ENCODE measurements around the gene MTX2.

Gene MTX2

GRCh38 chr2:176380341-176380740 is 111.1 kb downstream of the MTX2 start:
- no peak for TF ChIP-seq CTCF (IDR thresholded peaks at IDR 0.05; ENCODE audit: borderline replicate concordance, control extremely low read depth, extremely low read depth, insufficient read depth, missing control alignments)
- in situ Hi-C loops (cut with MboI; ENCODE audit: low sequenced_read_pairs, unreplicated experiment) = no loop called here
- no peak for DNase-seq (ENCODE audit: low spot score)

- in situ Hi-C loops (cut with MboI; ENCODE audit: low sequenced_read_pairs, unreplicated experiment) = no loop called here
- DNase-seq (ENCODE audit: low spot score) = no peak
- TF ChIP-seq CTCF (IDR thresholded peaks at IDR 0.05; ENCODE audit: borderline replicate concordance, control extremely low read depth, extremely low read depth, insufficient read depth, missing control alignments) = no peak
Observed at GRCh38 chr2:176383100-176383499, 113.9 kb downstream of the MTX2 start.

GRCh38 chr2:176383836-176384442 is 114.7 kb downstream of the MTX2 start:
- in situ Hi-C loops (cut with MboI; ENCODE audit: low sequenced_read_pairs, unreplicated experiment) = no loop called here
- no peak for DNase-seq (ENCODE audit: low spot score)
- TF ChIP-seq CTCF (IDR thresholded peaks at IDR 0.05; ENCODE audit: borderline replicate concordance, control extremely low read depth, extremely low read depth, insufficient read depth, missing control alignments) = no peak

- no peak for DNase-seq (ENCODE audit: low spot score)
- no peak for TF ChIP-seq CTCF (IDR thresholded peaks at IDR 0.05; ENCODE audit: borderline replicate concordance, control extremely low read depth, extremely low read depth, insufficient read depth, missing control alignments)
- in situ Hi-C loops (cut with MboI; ENCODE audit: low sequenced_read_pairs, unreplicated experiment) = no loop called here
Observed at GRCh38 chr2:176385219-176385759, 116.0 kb downstream of the MTX2 start.

- in situ Hi-C loops (cut with MboI; ENCODE audit: low sequenced_read_pairs, unreplicated experiment) = no loop called here
- DNase-seq (ENCODE audit: low spot score) = no peak
- no peak for TF ChIP-seq CTCF (IDR thresholded peaks at IDR 0.05; ENCODE audit: borderline replicate concordance, control extremely low read depth, extremely low read depth, insufficient read depth, missing control alignments)
Observed at GRCh38 chr2:176385838-176386237, 116.6 kb downstream of the MTX2 start.

All from GM13976 (cell line).